Activated CD8-positive, alpha-beta memory T cell treated with anti-CD3 and anti-CD28 coated beads, Interleukin-2, amount 50 U/mL, for 4 hours (primary cell): ENCODE data around the gene ADAMTS17.

Experiments used
- DNase-seq: peaks from one replicate; pipeline ENCODE4 v3.0.0-alpha.2; 2020

Gene ADAMTS17

DNA sequence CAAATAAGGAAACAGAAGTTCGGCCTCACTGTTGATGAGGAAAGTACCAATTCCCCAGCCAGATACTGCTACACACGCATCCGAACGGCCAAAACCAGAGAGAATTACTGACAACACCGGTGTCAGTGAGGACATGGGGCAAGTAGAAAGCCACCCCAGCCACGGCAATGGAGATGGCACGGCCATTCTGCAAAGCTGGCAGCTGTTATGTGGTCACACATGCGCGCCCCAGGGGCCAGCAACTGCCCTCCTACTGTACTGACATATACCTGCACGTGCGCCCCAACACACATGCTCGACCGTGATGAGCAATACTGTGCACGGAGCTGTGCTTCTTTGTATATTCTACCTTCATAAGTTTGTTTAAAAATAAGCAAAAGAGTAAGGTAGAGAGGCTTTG lies 217.4 kb downstream of the ADAMTS17 start:
- no peak for DNase-seq

DNA sequence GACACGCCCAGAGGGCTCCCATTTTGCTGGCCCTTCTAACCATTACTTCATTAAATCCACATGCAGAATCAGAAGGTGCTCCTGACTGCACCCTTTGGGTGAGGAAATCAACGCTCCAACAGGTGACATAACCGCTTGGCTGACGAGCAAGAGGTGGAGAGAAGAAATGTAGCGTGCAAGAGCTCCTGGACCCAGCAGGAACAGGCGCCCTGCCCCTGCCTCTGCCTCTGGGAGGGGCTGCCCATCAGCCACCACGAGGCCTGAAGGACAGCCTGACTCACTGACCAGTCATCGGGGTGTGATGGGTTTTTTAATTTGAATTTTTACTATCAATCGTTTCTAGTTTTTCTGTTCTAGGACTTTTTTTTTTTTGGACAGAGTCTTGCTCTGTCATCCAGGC lies 218.2 kb downstream of the ADAMTS17 start:
- no peak for DNase-seq

DNA sequence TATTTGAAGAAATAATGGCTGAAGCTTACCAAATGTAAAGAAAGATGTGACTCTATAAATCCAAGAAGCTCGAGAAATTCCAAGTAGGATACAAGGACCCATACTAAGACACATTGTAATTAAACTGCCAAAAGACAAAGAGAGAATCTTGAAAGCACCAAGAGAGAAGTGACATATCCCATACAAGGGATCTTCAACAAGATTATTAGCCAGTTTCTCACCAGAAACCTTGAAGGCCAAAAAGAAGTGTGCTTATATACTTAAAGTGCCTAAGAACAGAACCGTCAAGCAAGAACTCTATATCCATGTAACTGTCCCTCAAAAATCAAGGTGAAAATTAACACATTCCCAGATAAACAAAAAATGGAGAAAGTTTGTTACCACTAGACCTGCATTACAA lies 220.5 kb downstream of the ADAMTS17 start:
- no peak for DNase-seq

DNA sequence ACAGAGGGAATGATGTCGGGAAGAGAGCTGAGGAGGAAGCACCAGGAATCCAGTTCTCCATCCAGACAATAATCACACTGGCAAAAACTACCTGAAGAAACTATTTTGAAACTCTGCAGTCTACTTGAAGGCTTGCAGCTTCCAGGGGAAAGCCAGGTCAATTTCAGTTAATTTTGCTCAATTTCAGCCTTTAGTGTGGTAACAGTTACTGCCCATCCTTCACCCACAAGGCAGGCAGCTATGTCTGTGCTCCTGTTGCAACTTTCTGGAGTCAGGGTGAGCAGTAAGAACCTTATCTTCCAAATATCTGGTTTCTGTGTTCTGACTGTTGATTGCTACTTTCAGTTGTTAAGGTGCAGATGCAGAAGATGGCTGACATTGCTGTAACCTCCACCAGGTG lies 221.7 kb downstream of the ADAMTS17 start:
- DNase-seq, result no peak

DNA sequence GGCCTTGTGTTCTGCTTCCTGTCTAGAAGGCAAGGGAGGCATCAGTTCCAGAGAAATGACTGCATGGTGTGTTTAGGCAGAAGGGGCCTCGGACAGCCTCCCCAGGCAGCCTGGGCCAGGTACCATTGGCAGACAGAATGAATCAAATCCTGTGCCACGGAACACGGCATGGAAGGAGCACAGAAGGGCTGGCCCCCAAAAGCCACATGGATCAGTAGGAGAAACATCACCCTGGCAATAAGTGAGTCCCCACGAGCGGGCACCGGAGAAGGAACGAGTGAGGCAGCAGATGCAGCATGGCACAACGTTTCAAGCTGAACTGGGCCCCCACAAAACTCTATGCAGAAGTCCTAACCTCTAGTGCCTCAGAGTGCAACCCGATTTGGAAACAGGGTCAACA lies 223.2 kb downstream of the ADAMTS17 start:
- no peak for DNase-seq

DNA sequence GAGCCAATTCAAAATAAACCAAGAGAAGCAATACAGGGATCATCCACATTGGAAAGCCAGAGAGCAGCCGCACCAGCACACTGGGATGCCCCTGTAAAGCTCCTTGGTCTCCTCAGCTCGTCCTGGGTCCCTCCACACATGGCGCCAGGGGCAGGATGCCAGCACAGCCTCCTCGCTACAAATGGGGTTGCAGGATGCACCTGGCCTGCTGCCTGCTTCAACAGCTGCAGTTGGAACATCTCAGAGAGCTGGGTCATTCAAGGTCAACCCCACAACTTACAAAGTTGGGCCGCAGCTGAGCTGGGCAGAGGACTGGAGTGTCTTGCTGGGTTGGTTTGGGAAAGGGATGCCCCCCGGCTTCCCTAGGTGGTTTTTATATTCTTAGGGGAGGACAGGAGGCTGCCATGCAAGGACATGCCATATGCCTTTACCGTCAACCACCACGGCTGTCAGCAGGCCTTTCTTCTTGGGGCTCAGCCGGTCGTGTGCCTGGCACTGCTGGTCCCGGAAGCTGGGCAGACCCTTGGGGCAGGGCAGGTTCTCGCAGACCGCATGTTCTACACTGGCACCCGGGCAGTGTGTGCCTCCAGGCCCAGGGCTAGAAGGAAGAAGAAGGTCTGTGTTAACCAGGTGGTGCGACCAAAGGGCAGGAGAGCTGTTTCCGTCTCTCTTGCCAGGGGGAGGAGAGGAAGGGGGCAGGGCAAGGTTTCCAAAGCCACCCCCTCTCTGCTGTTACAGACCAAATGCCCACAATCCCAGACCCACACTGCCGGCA lies 225.2 kb downstream of the ADAMTS17 start:
- DNase-seq, result no peak

DNA sequence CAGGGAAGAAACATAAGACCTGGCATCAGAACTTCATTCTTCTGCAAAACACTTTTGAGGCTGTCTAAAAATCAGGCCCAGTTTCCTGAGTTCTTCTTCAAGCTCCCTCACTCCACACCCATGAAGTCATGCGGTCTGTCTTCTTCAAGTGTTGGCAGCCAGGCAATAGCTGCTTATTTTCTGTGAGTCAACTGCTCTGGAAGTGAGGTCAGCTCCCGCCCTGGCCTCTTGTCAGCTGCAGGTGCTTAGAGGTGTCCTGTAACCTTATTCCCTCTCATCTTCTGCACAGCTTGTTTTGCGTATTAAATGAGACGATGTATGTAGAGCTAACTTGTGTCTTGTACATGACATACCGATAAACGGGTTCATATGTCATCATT lies 226.1 kb downstream of the ADAMTS17 start:
- DNase-seq, result no peak

DNA sequence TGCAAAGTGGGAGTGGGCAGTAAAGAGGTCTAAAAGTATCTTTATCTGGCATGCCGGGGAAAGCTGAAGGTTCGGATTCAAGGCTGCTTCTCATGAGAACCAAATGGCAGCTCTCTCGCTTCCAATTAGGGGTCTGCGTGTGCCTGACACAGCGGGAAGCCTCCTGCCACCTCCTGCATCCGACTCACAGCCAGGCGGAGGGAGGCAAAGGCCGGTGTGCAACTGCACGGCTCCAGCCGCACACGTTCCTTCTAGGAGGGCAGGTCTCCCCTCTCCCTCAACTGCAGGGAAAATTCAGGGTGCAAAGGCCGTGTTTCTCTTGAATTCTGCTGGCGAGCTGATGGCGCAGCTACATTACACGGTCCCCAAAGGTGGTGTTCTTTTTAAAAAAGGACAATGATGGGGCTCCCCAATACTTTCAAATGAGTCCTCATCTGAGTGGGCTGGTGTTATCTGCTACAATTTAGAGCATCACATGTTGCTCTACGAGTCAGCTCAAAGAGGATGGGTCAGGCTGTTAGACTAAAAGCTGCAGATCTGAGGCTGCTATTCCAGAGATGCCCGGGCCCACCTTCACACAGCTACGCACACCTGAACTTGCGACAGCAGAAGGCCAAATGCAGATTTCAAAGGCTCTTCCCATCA lies 226.6 kb downstream of the ADAMTS17 start:
- no peak for DNase-seq

DNA sequence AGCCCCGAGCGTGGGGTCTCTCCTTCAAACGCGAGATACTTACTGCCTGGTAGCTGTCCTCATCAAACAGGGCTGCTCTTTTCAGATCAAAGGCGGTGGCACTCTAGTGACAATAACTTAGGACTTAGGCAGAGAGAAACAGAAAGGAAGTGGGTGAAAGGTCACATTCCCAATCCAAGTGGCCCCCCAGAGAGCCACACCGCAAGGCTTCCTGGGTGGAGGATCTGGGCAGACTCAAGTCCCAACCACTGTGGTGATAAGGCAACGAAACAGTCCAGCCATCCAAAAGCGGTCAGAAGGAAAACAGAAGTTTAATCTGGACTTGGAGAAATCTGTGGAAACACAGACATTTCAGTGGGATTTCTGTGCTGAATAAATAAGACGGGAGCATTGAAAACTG lies 227.2 kb downstream of the ADAMTS17 start:
- no peak for DNase-seq

DNA sequence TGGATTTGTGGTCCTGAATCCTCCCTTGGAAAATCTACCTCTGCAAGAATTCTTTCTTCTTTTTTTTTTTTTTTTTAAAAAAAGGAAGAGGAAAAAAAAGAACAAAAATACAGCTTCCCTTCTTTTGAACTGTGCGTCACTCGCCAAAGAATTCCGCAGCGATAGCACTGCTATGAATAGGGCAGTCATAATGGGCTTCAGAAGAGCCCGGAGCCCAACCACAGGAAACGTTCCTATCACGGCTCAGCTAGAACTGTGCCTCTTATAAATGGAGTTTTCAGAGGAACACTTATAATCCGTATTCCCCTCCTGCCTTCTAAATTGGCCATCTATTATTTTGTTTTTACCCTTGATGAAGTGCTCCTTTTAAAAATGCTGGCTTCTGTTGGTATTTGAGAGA lies 227.7 kb downstream of the ADAMTS17 start:
- no peak for DNase-seq

DNA sequence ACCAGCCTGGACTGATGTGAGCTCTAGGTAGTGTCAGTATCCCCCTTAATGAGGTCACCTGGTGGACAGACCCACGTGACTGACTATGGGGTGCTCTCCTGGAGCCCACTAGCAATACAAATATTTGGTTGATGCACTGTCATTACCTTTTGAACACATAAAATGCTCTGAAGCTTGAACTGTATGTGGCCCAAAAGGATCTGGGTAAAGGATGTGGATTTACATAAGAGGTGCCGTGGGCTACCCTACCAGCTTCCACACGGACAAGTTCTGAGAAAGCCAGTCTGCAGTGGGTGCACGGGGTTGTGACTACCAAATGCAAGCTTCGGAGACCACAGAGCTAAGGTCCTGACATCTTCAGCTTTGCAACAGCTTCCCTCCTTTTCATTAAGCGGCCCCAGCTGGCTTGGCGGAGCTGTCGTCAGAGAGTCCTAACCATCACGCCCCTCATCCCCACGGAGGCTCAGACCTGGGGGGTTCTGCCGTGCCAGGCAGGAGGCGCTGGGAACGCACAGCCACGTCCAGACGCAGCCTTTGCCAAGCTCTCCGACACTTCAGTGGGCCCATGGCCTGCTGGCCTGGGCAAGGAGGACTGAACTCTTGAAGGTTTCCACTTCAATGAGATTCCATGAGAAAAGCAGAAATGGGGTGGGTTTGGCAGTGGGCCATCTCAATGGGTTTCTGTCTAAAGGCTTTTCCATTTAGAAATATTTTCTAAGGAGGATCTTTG lies 228.3 kb downstream of the ADAMTS17 start:
- no peak for DNase-seq

DNA sequence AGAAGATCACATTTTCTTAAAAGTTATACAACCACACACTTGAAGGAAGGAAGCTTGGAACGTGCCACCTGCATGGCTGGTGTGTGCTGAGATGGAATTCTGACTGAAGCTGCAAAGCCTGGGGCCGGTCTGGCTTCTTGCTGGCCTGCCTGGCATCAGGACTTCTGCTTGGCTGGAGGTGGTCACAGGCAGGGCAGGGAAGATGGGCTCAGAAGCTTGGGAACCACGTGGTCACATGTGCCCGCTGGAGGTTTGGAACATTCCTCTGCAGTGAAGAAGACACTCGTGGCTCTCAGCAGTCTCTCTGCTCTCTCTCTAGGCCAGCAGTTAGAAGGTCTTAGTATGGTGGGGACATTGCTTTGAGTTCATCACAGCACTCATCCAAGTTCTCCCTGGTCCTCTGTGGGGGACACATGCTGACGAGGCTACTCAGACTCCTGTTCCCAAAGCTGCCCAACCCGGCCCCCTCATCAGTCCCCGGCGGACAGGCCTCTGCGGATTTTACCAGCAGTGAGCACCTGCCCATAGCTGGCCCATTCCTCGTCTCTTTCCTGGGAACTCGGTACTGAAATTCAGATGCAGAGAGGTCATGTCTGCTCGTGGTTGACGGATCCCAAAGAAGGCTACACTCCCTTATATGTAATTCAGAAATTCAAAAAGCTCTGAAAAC lies 229.0 kb downstream of the ADAMTS17 start:
- no peak for DNase-seq

DNA sequence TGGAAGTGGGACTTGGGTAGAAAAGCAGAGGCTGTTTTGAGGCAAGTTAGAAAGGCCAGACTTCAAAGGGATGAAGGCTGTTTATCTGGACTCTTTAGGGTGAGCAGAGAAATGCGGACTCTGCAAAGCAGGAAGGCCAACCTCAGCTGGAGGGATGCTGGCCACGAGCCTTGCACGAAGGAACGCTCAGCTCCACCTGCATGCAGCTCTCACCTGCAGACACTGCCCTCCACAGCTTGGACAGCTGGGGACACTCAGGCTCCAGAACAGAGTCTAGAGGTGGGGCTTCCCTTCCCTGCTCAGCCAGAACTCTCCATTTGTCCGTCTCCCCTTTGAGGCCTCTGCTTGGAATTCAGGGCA lies 229.7 kb downstream of the ADAMTS17 start:
- no peak for DNase-seq

DNA sequence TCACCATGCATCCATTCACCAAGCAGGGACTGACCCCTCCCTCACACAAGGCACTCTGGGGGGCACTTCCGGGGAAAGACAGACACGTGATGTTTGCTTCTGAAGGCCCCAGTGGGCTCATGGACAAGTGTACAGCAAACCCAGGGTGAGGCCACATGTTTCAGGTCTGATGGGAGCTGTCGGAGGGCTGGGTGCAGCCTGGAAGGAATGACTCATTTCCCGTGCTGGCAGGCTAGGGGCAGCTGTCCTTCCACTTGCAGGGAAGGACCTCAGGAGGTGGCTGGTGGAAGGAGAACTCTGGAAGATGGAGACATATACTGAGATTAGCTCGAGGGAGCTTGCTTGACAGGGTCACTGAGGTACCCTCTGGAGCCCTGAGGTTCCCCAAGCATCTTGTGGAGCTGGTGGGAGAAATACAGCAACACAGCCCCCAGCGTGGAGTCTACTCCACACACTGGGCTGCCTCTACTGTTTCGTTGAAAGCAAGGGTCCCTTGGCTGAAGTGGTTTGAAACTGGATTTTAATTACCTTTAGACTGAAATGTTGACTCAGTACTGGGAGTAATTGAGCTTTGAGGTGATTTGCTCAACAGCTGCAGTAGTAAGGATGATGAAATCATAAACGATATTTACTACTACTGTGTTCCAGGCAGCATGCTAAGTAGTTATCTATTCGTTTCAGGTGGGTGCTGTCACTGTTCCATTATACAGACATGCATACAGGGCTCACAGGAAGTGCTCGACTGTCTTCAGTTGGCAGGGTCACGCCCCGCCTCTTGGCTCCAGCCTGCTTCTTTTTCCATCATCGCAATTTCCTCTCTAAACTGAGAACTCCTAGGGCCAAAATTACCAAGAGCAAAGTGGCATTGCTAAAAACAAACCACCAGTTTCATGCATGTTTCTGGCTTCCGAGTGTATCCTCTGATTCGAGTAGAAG lies 230.4 kb downstream of the ADAMTS17 start:
- no peak for DNase-seq

DNA sequence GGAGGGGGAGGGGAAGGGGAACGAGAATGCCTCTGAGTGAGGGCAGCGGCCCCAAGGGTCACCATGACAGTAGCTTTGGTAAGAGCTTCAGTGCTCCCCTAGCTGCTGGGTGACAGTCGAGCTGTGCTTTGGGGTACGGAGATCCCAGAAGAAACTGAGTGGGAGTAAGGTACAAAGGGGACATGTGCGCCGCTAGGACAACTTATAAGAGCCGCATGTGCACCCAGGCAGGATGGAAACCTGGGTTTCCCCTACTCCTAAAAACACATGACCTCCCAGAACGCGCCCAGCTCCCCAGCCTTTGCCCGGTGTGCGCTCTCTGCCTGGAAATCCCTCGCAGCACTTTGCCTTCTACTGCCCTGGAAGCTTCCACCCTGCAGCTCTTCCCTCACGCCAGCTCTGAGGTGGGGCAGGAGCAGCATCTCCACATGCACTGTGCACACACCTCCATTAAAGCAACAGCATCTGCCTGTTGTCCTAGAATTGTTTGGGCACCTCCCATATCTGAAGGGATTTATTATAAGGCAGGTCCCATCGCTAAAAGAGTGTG lies 232.2 kb downstream of the ADAMTS17 start:
- DNase-seq, result no peak

DNA sequence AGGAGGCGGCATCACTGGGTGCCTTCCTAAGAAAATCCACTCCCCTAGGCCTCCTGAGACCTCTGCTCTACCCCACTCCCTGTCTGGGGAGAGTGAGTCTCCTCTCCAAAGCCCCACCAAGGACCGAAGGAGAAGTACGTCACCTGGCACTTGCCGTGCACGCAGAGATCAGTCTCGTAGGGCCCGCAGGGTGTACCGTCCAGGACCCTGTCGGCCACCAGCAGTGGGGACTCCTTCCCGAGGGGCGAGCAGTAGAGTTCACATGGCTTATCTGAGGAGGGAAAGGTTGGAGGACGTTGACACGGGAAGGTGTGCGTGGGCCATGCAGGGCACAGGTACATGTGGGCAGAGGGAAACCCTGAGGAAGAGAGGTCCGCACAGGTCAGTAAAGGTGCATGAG lies 232.9 kb downstream of the ADAMTS17 start:
- no peak for DNase-seq

DNA sequence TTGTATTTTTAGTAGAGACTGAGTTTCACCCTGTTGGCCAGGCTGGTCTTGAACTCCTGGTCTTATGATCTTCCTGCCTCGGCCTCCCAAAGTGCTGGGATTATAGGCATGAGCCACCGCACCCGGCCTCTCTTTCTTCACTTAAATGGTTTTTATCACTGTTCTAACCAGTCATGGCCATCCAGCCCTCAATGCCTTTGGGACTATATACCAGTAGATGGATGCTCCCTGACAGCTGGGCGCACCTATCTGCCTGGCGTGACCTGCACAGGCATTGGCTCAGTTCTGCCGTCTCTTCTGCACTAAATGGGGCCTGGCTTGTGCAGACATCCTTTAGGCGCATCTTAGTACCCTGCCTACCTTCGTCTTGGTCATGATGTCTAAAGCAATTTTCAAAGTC lies 233.4 kb downstream of the ADAMTS17 start:
- no peak for DNase-seq

DNA sequence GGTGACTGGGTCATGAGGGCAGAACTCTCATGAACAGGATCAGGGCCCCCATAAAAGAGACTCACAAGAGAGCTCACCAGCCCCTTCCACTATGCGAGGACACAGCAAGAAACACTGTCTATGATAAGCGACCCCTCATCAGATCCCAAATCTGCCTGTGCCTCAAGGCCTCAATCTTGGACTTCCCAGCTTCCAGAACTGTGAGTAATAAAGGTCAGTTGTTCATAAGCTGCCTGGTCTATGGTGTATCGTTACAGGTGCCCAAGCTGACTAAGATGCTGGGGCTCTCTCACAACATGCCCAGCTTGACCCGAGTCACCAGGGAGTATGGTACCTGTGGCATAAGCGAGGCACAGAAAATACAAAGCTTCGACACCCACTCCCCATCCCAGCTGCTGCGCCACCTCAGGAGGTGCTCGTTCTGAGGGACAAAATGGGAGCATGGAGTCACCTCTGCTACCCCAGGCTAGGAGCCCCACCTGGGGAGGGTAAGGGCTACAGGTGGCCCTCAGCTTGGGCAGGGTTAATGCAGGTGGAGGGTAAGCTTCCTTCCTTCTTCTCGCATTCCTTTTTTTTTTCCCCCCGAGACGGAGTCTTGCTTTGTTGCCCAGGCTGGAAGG lies 234.1 kb downstream of the ADAMTS17 start:
- DNase-seq, result no peak

DNA sequence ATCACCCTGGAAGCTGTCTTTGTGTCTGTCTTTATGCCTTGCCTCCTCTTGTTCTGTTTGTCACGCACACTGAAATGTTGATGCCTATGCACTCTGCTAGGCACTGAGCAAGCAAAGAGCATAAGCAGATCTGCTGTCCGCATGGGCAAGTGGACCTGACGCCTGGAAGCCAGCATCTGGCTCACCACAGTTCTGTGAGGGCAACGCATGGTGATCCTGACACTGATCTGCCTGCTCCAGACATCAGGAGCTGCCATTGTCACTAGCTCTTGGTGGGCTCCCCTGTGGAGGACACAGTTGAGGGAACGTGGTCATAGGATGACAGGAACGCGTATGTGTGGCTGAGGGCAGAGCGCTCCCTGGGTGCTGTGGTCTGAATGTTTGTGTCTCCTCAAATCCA lies 234.6 kb downstream of the ADAMTS17 start:
- DNase-seq, result no peak

DNA sequence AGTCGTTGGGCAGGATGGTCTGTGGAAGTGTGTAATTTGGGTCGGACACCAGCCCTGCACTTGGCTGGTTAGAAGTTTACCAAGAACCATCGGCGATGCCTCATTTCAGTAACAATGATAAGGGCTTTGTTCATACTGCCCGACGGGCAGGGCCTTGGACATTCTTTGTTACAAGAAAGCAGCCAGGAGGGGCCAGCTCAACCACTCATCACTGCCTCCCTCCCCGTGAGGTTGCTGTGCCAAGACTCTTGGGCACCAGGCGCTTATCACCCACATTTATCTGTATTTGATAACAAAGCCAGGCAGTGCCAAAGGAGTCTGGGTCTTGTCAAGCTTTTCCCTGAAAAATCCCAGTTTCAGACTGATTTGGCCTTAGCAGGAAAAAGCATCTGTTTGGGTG lies 235.0 kb downstream of the ADAMTS17 start:
- no peak for DNase-seq

DNA sequence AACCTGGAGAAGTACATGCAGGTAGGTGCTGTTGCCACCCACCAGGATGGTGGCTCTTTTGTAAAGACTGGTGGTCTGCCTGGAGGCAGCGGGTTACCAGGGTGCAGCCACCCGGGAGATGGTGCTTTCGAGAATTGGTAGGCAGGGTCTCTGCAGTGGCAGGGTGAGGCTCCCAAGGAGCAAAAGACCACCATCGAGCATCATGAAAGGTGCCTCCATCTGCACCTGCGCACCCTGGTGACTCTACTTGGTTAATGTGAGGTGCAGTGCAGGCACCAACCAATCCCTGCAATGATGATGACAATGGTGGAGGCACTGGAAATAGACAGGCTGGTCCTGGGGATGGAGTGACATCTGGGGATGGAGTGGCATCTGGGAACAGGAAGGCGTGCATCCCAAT lies 236.7 kb downstream of the ADAMTS17 start:
- DNase-seq, result no peak

DNA sequence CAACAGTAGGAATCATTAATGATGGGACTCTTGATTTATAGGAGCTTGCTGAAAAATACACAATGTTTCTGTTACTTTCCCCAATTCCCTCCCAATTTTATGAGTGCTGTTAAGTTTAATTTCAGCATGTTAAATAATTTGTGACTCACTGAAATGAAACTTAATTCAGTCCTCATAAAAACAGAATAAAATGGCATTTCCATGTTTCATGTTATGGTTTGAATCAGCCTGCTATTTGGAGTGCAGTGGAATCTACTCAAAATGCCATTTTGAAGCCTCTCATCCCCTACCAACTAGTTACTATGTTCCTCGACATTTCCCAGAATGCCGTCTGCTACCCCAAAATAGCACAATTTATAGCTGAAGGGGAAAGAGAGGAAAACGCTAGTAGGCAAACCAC lies 237.5 kb downstream of the ADAMTS17 start:
- DNase-seq, result no peak
